Cardiac fibroblast (primary cell): Measurements from ENCODE around the gene LRP6.
A peak's percentile ranks its signal among the peaks of the same experiment; 100 is the strongest.

Experiments used
- DNase-seq, 2 donors: peaks; one replicate each; pipeline versions ENCODE4 v3.0.0 to v3.0.0-alpha.2; 2010; ENCODE audit warnings: low read depth in 2 of 2
- H3K4me3 ChIP-seq, 2 donors: replicated peaks in 1 of 2; 1 replicate in 1 of 2; 2 replicates in 1 of 2; pipeline ENCODE4 v1.5.1; 2011; ENCODE audit warnings: low read depth in 2 of 2, low read length in 2 of 2, mild to moderate bottlenecking in 2 of 2, moderate library complexity in 1 of 2
- TF ChIP-seq, protein P1 (sequence below): IDR thresholded peaks from one replicate; pipeline ENCODE4 v1.5.1; 2011; ENCODE audit warnings: low read depth, mild to moderate bottlenecking, low read length, inconsistent platforms

Gene LRP6

DNA sequence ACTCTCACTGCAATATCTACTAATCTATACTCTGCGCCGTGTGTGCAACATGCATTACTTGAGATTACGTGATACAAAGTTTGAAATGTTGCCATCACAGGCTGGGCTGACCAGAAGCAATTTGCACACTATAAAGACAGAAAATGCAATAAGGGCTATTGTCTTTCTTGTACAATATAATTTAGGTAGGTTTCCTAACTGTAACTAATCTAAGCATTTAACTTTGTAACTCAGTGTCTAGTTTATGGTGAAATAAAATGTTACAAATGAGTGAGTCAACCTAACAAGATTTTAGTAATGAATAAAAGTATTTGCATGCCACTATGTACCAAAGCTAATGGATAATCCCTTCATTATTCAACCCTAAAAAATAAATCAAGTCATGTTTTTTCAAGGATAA, 57.8 kb downstream of the LRP6 start:
- TF ChIP-seq, protein P1, sequence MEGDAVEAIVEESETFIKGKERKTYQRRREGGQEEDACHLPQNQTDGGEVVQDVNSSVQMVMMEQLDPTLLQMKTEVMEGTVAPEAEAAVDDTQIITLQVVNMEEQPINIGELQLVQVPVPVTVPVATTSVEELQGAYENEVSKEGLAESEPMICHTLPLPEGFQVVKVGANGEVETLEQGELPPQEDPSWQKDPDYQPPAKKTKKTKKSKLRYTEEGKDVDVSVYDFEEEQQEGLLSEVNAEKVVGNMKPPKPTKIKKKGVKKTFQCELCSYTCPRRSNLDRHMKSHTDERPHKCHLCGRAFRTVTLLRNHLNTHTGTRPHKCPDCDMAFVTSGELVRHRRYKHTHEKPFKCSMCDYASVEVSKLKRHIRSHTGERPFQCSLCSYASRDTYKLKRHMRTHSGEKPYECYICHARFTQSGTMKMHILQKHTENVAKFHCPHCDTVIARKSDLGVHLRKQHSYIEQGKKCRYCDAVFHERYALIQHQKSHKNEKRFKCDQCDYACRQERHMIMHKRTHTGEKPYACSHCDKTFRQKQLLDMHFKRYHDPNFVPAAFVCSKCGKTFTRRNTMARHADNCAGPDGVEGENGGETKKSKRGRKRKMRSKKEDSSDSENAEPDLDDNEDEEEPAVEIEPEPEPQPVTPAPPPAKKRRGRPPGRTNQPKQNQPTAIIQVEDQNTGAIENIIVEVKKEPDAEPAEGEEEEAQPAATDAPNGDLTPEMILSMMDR, result no peak
- no peak for DNase-seq
- no peak overlapping the region for H3K4me3 ChIP-seq

DNA sequence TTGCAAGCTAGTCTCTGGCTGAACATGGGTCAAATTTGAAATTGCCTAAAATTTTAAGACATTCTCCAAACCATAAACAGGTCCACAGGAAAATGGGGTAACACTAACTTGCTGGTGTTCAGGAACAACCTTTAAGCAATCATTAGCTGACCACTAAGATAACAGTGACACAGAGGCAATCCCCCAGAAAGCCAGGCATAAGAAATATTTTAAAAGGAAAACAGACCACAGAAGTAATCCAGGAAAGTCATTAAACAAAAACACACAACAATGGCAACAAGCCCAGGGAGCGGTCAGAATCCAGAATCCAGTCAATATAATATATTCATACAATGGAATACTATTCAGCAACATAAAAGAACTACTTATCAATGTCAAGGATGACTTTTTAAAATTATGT, 59.1 kb downstream of the LRP6 start:
- DNase-seq, result no peak
- H3K4me3 ChIP-seq, result no peak overlapping the region
- TF ChIP-seq, protein P1, result no peak

DNA sequence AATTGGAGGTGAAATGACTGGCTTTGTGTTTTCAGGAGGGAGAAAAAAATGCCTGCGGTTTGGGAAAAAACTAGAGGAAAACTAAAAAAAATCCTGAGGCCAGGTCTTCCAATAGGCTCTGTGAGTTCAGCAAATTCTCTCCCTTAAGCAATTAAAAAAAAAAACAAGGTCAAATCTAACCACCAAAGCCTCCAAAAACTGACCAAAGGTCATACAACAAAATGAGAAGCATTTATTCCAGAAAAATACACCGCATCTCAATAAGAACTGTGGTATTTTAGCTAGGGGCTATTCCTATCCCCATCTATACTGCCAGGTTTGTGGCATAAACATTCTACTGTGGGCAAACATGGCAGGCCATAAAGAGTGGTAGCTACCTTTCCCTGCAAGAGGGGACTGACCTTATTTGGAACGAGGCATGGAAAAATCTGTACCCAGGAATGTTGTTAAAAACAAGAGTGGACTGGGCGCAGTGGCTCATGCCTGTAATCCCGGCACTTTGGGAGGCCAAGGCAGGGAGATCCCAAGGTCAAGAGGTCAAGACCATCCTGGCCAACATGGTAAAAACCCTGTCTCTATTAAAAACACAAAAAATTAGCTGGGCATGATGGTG, 60.0 kb downstream of the LRP6 start:
- TF ChIP-seq, protein P1, result no peak
- no peak for DNase-seq
- H3K4me3 ChIP-seq, result no peak overlapping the region

DNA sequence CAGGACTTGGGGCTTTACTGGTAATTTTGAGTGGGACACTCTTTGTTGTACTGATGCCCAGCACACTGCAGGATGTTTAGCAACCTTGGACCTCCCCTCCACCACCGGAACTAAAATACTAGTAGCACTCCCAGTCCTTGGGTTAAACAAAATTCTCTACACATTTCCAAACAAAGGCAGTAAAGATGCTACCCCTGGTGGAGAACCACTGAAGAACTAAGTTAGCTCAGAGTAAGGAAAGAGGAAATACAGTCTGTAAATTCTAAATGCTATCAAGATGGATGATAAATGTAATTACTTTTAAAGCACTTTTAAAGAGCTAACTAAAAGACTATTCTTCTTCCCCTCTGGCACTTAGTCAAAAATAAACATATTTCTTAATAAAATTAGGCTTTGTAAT, 64.1 kb downstream of the LRP6 start:
- no peak overlapping the region for H3K4me3 ChIP-seq
- no peak for DNase-seq
- TF ChIP-seq, protein P1, result no peak

DNA sequence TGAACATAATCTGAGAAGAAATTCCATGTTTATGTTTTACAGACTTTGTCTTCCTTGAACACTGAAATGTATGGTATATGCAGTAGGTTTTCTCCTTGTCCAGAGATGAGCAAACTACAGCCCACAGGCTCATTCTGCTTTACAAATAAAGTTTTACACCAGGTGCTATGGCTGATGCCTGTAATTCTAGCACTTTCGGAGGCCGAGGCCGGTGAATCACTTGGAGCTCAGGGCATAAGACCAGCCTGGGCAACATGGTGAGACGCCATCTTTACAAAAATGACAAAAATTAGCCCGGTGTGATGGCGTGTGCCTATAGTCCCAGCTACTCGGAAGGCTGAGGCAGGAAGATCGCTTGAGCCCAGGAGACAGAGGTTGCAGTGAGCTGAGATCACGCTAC, 64.7 kb downstream of the LRP6 start:
- no peak for DNase-seq
- TF ChIP-seq, protein P1, result no peak

DNA sequence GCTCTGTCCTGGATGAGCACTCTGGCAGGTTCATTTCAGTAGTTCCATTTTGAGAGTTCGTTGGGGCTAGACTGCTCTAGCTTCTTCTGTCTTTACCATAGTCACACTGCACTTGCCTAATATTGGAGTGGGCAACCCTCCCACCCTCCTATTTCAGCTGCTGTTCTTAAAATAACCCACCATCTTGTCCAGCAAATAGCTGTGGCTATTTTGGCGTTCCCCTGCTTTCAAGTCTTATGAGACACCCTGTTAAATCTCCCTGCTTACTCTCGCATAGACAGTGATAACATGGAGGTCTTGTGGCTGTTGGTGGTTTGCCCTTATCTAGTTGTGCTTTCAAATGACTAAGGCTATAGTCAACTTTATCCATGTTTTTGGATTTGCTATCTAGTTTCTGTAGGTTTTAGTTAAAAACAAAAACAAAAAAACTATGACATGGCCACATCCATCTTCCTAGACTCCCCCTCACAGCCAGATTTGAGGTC, 65.5 kb downstream of the LRP6 start:
- peak in 1 of 2 donors; percentile 67 for DNase-seq
- H3K4me3 ChIP-seq, result no peak overlapping the region
- TF ChIP-seq, protein P1, result no peak

More for the DNA sequence above, 64.7 kb downstream of the LRP6 start:
- no peak overlapping the region for H3K4me3 ChIP-seq

DNA sequence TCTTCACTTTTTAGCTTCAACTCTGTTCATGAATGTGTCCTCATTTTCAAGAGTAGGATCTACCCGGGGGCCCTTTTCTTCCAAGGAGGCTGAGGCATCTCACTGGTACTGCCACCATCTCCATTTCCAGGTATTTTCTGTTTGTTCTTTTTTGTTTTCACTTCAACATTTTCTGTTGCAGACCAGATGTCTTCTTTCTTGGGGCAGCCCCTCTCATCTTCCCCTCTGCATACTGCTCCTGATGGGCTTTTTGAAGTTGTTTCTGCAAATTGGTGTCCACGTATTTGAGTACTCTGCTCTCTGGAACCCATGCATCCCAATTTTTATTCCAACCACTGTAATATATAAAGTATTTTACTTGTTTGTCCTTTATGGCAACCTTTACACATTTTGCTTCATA, 66.5 kb downstream of the LRP6 start:
- no peak for DNase-seq
- TF ChIP-seq, protein P1, result no peak
- no peak overlapping the region for H3K4me3 ChIP-seq
